ENCODE data around the gene TCEAL5. TPM values are rescaled to one million over a fixed set of nuclear protein-coding genes. Genes with fewer than 3 reads are reported as not detected.

The TCEAL5 gene
- total and polyA plus RNA-seq, 2 of the 8 experiments (the other 6 are each of a cell fraction or from before 2014, with no cell fraction given): 0.17 to 6.6 TPM

GRCh38 chrX:103279624-103280023 lies 3.1 kb upstream of the TCEAL5 start (continued):
- TF ChIP-seq CHD7 (IDR thresholded peaks at IDR 0.05; ENCODE audit: insufficient replicate concordance, low read length) (no peak), ASH2L (IDR thresholded peaks at IDR 0.05; ENCODE audit: low read length) (no peak), KDM4A (IDR thresholded peaks at IDR 0.05; ENCODE audit: low read depth, low read length, severe bottlenecking) (no peak), EGR1 (IDR thresholded peaks at IDR 0.05; ENCODE audit: borderline replicate concordance, low read depth, low read length) (no peak), HDAC2 (IDR thresholded peaks at IDR 0.05; ENCODE audit: borderline replicate concordance in 1 of 2, low read depth in 2 of 2, low read length in 2 of 2) (no peak), TAF1 (IDR thresholded peaks at IDR 0.05; ENCODE audit: low read depth, low read length) (no peak), CTCF (IDR thresholded peaks at IDR 0.05; ENCODE audit: control extremely low read depth in 1 of 3, insufficient read depth in 1 of 3, low read depth in 1 of 3, low read length in 3 of 3) (no peak), EP300 (IDR thresholded peaks at IDR 0.05; ENCODE audit: borderline replicate concordance in 1 of 2, low read depth in 2 of 2, low read length in 2 of 2) (no peak)
